IMR-90 (cell line): ENCODE measurements around the gene SPATA17. TPM values are rescaled to one million over a fixed set of nuclear protein-coding genes. Genes with fewer than 3 reads are reported as not detected.

Source experiments
- ATAC-seq: fragments of 200-7000 bp; cut with Tn5 transposase; 2 replicates; pipeline ENCODE4 v1.9.1; 2020; ENCODE audit warnings: low read depth, mild to moderate bottlenecking, moderate library complexity
- BruUV-seq: library from RNA; stranded (reverse); fragments of 400-500 nt; replicated peaks from 2 replicates; lab custom pipeline; 2021; lab: Mats Ljungman, UMichigan
- CTCF ChIA-PET: fragments of 300-600 bp; formaldehyde crosslinking; extraction: SDS; loops from one replicate; lab custom pipeline; 2021; ENCODE audit warnings: antibody characterized with exemption; lab: Yijun Ruan, JAX
- POLR2A ChIA-PET: fragments of 300-600 bp; sonication (Branson Sonifier 250); formaldehyde crosslinking; loops from one replicate; lab custom pipeline; 2022; ENCODE audit warnings: antibody characterized with exemption; ENCODE audit not compliant: unreplicated experiment; lab: Charles Lee
- DNase-seq: peaks from one replicate; pipeline ENCODE4 v3.0.0; 2013
- H2AFZ ChIP-seq: replicated peaks from 2 replicates; pipeline ENCODE3; 2013; ENCODE audit warnings: low read length, mild to moderate bottlenecking; ENCODE audit not compliant: poor library complexity
- H2AK5ac ChIP-seq: 2 replicates; pipeline ENCODE4 v1.6.1; 2013; ENCODE audit warnings: low read depth, low read length, inconsistent platforms
- H2AK9ac ChIP-seq: replicated peaks from 2 replicates; pipeline ENCODE3; 2013; ENCODE audit warnings: mild to moderate bottlenecking, low read depth, low read length, moderate library complexity; ENCODE audit not compliant: poor library complexity
- H2BK120ac ChIP-seq: 2 replicates; pipeline ENCODE4 v1.6.1; 2013; ENCODE audit warnings: low read depth, low read length, inconsistent platforms
- H2BK15ac ChIP-seq: 3 replicates; pipeline ENCODE4 v1.6.1; 2013; ENCODE audit warnings: low read depth, low read length, inconsistent platforms
- H2BK20ac ChIP-seq: 2 replicates; pipeline ENCODE4 v1.6.1; 2013; ENCODE audit warnings: low read depth, mild to moderate bottlenecking, inconsistent platforms, low read length, moderate library complexity
- H2BK5ac ChIP-seq: 2 replicates; pipeline ENCODE4 v1.6.1; 2013; ENCODE audit warnings: mild to moderate bottlenecking, low read depth, low read length, inconsistent platforms; ENCODE audit not compliant: poor library complexity, severe bottlenecking
- H3K14ac ChIP-seq: replicated peaks from 2 replicates; pipeline ENCODE4 v1.6.1; 2013; ENCODE audit warnings: low read depth, low read length, inconsistent platforms
- H3K18ac ChIP-seq: 2 replicates; pipeline ENCODE4 v1.6.1; 2013; ENCODE audit warnings: low read depth, low read length, control low read depth
- H3K23ac ChIP-seq: 2 replicates; pipeline ENCODE4 v1.6.1; 2013; ENCODE audit warnings: low read depth, low read length, inconsistent platforms
- H3K27ac ChIP-seq: 2 replicates; pipeline ENCODE4 v1.5.1; 2013; ENCODE audit warnings: mild to moderate bottlenecking, control low read depth, low read length; ENCODE audit not compliant: insufficient read depth
- H3K27me3 ChIP-seq: 2 replicates; pipeline ENCODE4 v1.6.1; 2013; ENCODE audit warnings: low read length; ENCODE audit not compliant: control insufficient read depth, insufficient read depth
- H3K36me3 ChIP-seq: 2 replicates; pipeline ENCODE4 v1.6.1; 2013; ENCODE audit warnings: low read length, mixed read lengths; ENCODE audit not compliant: control insufficient read depth, insufficient read depth
- H3K4ac ChIP-seq: 2 replicates; pipeline ENCODE4 v1.6.1; 2013; ENCODE audit warnings: low read depth, low read length, inconsistent platforms
- H3K4me1 ChIP-seq: 2 replicates; pipeline ENCODE4 v1.6.1; 2013; ENCODE audit warnings: low read length, mixed read lengths; ENCODE audit not compliant: control insufficient read depth, insufficient read depth
- H3K4me2 ChIP-seq: 2 replicates; pipeline ENCODE4 v1.6.1; 2013; ENCODE audit warnings: low read depth, mild to moderate bottlenecking, control low read depth, low read length, moderate library complexity
- H3K4me3 ChIP-seq: 2 replicates; pipeline ENCODE4 v1.5.1; 2013; ENCODE audit warnings: low read depth, mild to moderate bottlenecking, control low read depth, low read length, moderate library complexity; ENCODE audit not compliant: insufficient read depth
- H3K56ac ChIP-seq: 2 replicates; pipeline ENCODE4 v1.6.1; 2013; ENCODE audit warnings: low read length, inconsistent platforms; ENCODE audit not compliant: insufficient read depth; ENCODE audit errors: extremely low read depth
- H3K79me1 ChIP-seq, 2 experiments: 2 replicates each; pipeline ENCODE4 v1.6.1; 2013; ENCODE audit warnings: low read length in 2 of 2, inconsistent platforms in 1 of 2, low read depth in 1 of 2
- H3K9ac ChIP-seq: 2 replicates; pipeline ENCODE4 v1.6.1; 2013; ENCODE audit warnings: low read depth, low read length, control low read depth
- H3K9me1 ChIP-seq: 2 replicates; pipeline ENCODE4 v1.6.1; 2013; ENCODE audit warnings: low read length, inconsistent platforms; ENCODE audit not compliant: insufficient read depth
- H3K9me3 ChIP-seq: 2 replicates; pipeline ENCODE4 v1.6.1; 2013; ENCODE audit warnings: low read length; ENCODE audit not compliant: control insufficient read depth, insufficient read depth
- H4K20me1 ChIP-seq: 2 replicates; pipeline ENCODE4 v1.6.1; 2013; ENCODE audit warnings: low read length, inconsistent platforms; ENCODE audit not compliant: insufficient read depth
- H4K5ac ChIP-seq: 2 replicates; pipeline ENCODE4 v1.6.1; 2013; ENCODE audit warnings: mild to moderate bottlenecking, low read depth, low read length, control low read depth
- H4K8ac ChIP-seq, 2 experiments: 2 replicates each; pipeline ENCODE4 v1.6.1; 2013; ENCODE audit warnings: low read depth in 2 of 2, low read length in 2 of 2, control low read depth in 1 of 2, inconsistent platforms in 1 of 2
- H4K91ac ChIP-seq: 2 replicates; pipeline ENCODE4 v1.6.1; 2013; ENCODE audit warnings: low read depth, low read length, inconsistent platforms; ENCODE audit not compliant: insufficient read depth
- NFE2L2 ChIP-seq: fragments of 150-350 bp; IDR thresholded peaks from 2 replicates; pipeline ENCODE4 v1.6.1; 2016; ENCODE audit warnings: low read depth, mild to moderate bottlenecking, low read length
- SMC3 ChIP-seq: fragments of 150-350 bp; IDR thresholded peaks from 2 replicates; pipeline ENCODE4 v1.6.1; 2016; ENCODE audit warnings: low read depth, mild to moderate bottlenecking, antibody characterized with exemption, low read length, moderate library complexity
- WGBS, 2 experiments: methylation state at CpG; one replicate each; pipeline versions ENCODE4 v1.1.5 to v1.1.7; 2013; ENCODE audit warnings: missing lambda C conversion rate in 2 of 2; ENCODE audit not compliant: insufficient read length in 1 of 2; ENCODE audit errors: extremely low coverage in 2 of 2; 5-methylcytosine and 5-hydroxymethylcytosine counted together
- dilution Hi-C: fragments of 300-500 bp; cut with HindIII; formaldehyde crosslinking; loops from one replicate; pipeline ENCODE4 v1.14.3; 2018; ENCODE audit warnings: low sequenced_read_pairs; ENCODE audit not compliant: unreplicated experiment
- in situ Hi-C: fragments of 300-500 bp; cut with MboI; formaldehyde crosslinking; loops from 3 replicates; pipeline ENCODE4 v1.14.3; 2019; ENCODE audit warnings: low sequenced_read_pairs, inconsistent platforms, mixed read lengths
- intact Hi-C: fragments of 100-400 bp; cut with micrococcal nuclease; formaldehyde crosslinking; loops from 2 replicates; pipeline ENCODE4 v1.10.0; 2022
- polyA plus RNA-seq, 3 experiments: library from polyadenylated mRNA; depleted of rRNA; stranded (reverse); fragments of >200 nt; gene quantifications; 2 replicates each; pipeline ENCODE4 v1.2.3, GENCODE V29; 2012; ENCODE audit warnings: low replicate concordance in 1 of 3
- total RNA-seq: library from RNA; depleted of rRNA; stranded (reverse); fragments of >200 nt; gene quantifications from 2 replicates; pipeline ENCODE4 v1.2.3, GENCODE V29; 2012

Gene SPATA17
- total and polyA plus RNA-seq, 2 of the 4 experiments (the other 2 are of a cell fraction), result 0.03 to 0.18 TPM

GRCh38 chr1:217861658-217862057 lies 230.5 kb downstream of the SPATA17 start:
- Histone ChIP-seq H3K4me3 (no peak overlapping the region), H2BK5ac (no peak overlapping the region), H2AFZ (no peak overlapping the region), H4K91ac (no peak overlapping the region), H2AK9ac (no peak overlapping the region), H2AK5ac (no peak overlapping the region), H2BK15ac (no peak overlapping the region), H3K18ac (no peak overlapping the region), H3K36me3 (no peaks in the 10 kb centered on the region), H3K9ac (no peak overlapping the region), H4K8ac (no peak overlapping the region), H3K14ac (no peak overlapping the region), H3K4ac (no peak overlapping the region), H4K20me1 (no peaks in the 10 kb centered on the region), H3K56ac (no peak overlapping the region), H3K27me3 (no peaks in the 10 kb centered on the region), H2BK20ac (no peak overlapping the region), H3K9me3 (no peaks in the 10 kb centered on the region), H4K5ac (no peak overlapping the region), H3K4me1 (no peaks in the 10 kb centered on the region), H2BK120ac (no peak overlapping the region), H3K79me1 (no peaks in the 10 kb centered on the region), H3K27ac (no peak overlapping the region), H3K4me2 (no peak overlapping the region), H3K23ac (no peak overlapping the region), H3K9me1 (no peaks in the 10 kb centered on the region)
- ATAC-seq (no peak), DNase-seq (no peak)
- intact Hi-C loops, result no loop called here
- ChIA-PET POLR2A (no interaction called here), CTCF (no interaction called here)
- in situ Hi-C loops, result no loop called here
- BruUV-seq, result no TSS peak
- TF ChIP-seq SMC3, result no peak
- no peak for TF ChIP-seq NFE2L2
- no CpG with 5 or more reads among the region's 1 CpG for WGBS, 2 experiments
- dilution Hi-C loops, result no loop called here
